ENCODE results near the gene DRAP1. TPM values are rescaled to one million over a fixed set of nuclear protein-coding genes. Genes with fewer than 3 reads are reported as not detected.

DRAP1 gene
- total RNA-seq, 3 donors from 2014 or later = 39.9 to 74.8 (median 61.6) TPM

DNA sequence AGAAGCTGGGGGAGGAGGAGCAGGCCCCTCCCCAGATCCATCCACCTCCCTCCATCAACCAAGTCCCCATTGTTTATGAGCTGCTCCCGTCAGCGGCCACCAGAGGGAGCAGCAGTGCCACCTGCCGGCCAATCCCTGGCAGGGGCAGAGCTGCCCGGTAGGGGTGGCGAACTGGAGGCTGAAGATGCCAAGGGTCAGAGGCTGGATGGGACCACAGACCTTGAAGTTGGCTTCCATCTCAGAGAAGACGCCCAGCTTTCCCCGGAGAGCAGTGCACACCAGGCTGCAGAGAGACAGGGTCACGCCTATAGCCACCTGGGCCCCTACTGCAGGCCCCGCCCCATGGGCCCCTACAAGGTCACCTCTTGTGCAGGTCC is 34.5 kb upstream of the DRAP1 start:
- TF ChIP-seq, protein P1, sequence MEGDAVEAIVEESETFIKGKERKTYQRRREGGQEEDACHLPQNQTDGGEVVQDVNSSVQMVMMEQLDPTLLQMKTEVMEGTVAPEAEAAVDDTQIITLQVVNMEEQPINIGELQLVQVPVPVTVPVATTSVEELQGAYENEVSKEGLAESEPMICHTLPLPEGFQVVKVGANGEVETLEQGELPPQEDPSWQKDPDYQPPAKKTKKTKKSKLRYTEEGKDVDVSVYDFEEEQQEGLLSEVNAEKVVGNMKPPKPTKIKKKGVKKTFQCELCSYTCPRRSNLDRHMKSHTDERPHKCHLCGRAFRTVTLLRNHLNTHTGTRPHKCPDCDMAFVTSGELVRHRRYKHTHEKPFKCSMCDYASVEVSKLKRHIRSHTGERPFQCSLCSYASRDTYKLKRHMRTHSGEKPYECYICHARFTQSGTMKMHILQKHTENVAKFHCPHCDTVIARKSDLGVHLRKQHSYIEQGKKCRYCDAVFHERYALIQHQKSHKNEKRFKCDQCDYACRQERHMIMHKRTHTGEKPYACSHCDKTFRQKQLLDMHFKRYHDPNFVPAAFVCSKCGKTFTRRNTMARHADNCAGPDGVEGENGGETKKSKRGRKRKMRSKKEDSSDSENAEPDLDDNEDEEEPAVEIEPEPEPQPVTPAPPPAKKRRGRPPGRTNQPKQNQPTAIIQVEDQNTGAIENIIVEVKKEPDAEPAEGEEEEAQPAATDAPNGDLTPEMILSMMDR (IDR thresholded peaks at IDR 0.05) = peak; percentile 98
- Histone ChIP-seq H3K4me3 (no peak overlapping the region), H3K4me1 (ENCODE audit: low read depth) (peaks cover 17% of the 10 kb centered on the region), H3K9me3 (no peaks in the 10 kb centered on the region), H3K36me3 (ENCODE audit: low read depth) (no peaks in the 10 kb centered on the region)
- peak in 2 of 3 donors; percentile 82 to 86 for DNase-seq
- intact Hi-C loops (cut with DNase I, micrococcal nuclease) = loop anchor here (10.0 kb wide), 1 partner anchor 100 kb away; no protein-coding TSS in a partner anchor
- ATAC-seq = peak; percentile 56

GRCh38 chr11:65885231-65885630 is 34.0 kb upstream of the DRAP1 start:
- no peak for ATAC-seq
- intact Hi-C loops (cut with DNase I, micrococcal nuclease) = loop anchor here (10.0 kb wide), 1 partner anchor 100 kb away; no protein-coding TSS in a partner anchor
- peak in 1 of 3 donors; percentile 26 for DNase-seq

DNA sequence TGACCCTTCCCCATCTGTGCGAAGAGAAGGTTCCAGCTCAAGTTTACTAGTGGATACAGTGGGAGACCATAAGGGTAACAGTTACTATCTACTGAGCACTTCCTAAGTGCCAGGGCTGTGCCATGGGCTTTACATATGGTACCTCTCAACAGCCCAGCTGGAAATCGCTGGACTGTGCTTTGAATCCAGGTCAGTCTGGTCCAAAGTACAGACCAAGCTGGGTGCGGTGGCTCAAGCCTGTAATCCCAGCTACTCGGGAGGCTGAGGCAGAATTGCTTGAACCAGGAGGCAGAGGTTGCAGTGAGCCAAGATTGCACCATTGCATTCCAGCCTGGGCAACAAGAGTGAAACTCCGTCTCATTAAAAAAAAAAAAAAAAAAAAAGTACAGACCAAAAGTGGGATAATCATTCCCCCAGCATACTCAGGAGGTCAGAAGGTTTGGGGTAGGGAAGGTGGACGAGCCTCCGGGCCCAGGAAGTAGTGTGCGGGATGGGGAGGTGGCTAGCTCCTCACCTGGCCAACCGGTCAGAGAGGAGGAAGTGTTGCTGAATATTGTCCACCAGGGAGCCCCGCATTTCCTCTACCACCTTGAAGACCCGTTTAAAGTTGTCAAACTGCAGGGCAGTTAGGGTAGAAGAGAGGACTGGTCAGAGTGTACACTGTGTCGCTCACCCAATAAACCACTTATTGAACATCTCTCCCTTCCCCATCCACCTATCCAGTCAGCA is 33.3 kb upstream of the DRAP1 start:
- DNase-seq (peak in 1 of 3 donors; percentile 18), ATAC-seq (no peak)
- intact Hi-C loops (cut with DNase I, micrococcal nuclease) = loop anchor here (10.0 kb wide), 1 partner anchor 99 kb away; no protein-coding TSS in a partner anchor
- Histone ChIP-seq H3K4me1 (ENCODE audit: low read depth) (peaks cover 21% of the 10 kb centered on the region), H3K4me3 (no peak overlapping the region), H3K36me3 (ENCODE audit: low read depth) (no peaks in the 10 kb centered on the region), H3K9me3 (no peaks in the 10 kb centered on the region)
- TF ChIP-seq, protein P1 (IDR thresholded peaks at IDR 0.05) = no peak

More at GRCh38 chr11:65885231-65885630, 34.0 kb upstream of the DRAP1 start:
- TF ChIP-seq, protein P1 (IDR thresholded peaks at IDR 0.05) = no peak
- no peaks in the 10 kb centered on the region for H3K9me3 ChIP-seq
- H3K36me3 ChIP-seq (ENCODE audit: low read depth) = no peaks in the 10 kb centered on the region
- peaks cover 21% of the 10 kb centered on the region for H3K4me1 ChIP-seq (ENCODE audit: low read depth)
- no peak overlapping the region for H3K4me3 ChIP-seq

GRCh38 chr11:65886826-65887722 is 32.2 kb upstream of the DRAP1 start:
- peak in 1 of 3 donors; percentile 45 for DNase-seq
- no peak for ATAC-seq
- Histone ChIP-seq H3K9me3 (no peaks in the 10 kb centered on the region), H3K4me3 (no peak overlapping the region), H3K4me1 (ENCODE audit: low read depth) (peaks cover 32% of the 10 kb centered on the region), H3K36me3 (ENCODE audit: low read depth) (no peaks in the 10 kb centered on the region)
- intact Hi-C loops (cut with DNase I, micrococcal nuclease) = loop anchor here (10.0 kb wide), 1 partner anchor 98 kb away; no protein-coding TSS in a partner anchor
- TF ChIP-seq, protein P1 (IDR thresholded peaks at IDR 0.05) = no peak

- Histone ChIP-seq H3K4me3 (peak overlapping the region; percentile 38), H3K9me3 (no peaks in the 10 kb centered on the region), H3K4me1 (ENCODE audit: low read depth) (peaks cover 33% of the 10 kb centered on the region), H3K36me3 (ENCODE audit: low read depth) (no peaks in the 10 kb centered on the region)
- intact Hi-C loops (cut with DNase I, micrococcal nuclease) = loop anchor here (10.0 kb wide), 1 partner anchor 97 kb away; no protein-coding TSS in a partner anchor
- peak in 1 of 3 donors; percentile 81 for DNase-seq
- ATAC-seq = peak; percentile 2
- TF ChIP-seq, protein P1 (IDR thresholded peaks at IDR 0.05) = no peak
Observed at GRCh38 chr11:65887723-65888162, 31.5 kb upstream of the DRAP1 start.
